CD14-positive monocyte (primary cell): Measurements from ENCODE around the gene NXPH2. TPM values are rescaled to one million over a fixed set of nuclear protein-coding genes. Genes with fewer than 3 reads are reported as not detected.

Experiments used
- DNase-seq, 3 donors: peaks; one replicate each; pipeline ENCODE4 v3.0.0-alpha.2; 2011 to 2022
- H2AFZ ChIP-seq: 2 replicates; pipeline ENCODE4 v1.6.0; 2012; ENCODE audit warnings: mild to moderate bottlenecking, low read depth, low read length, inconsistent platforms; ENCODE audit not compliant: insufficient read depth, poor library complexity, severe bottlenecking
- H3K27ac ChIP-seq, 2 donors: 1 replicate in 1 of 2; 2 replicates in 1 of 2; pipeline ENCODE4 v1.5.1; 2012 to 2013; ENCODE audit warnings: low read length in 2 of 2, control low read depth in 1 of 2, inconsistent platforms in 1 of 2, low read depth in 1 of 2, mild to moderate bottlenecking in 1 of 2
- H3K27me3 ChIP-seq, 2 donors: one replicate each; pipeline versions ENCODE4 v1.6.0 to v1.6.1; 2011 to 2013; ENCODE audit warnings: low read length in 2 of 2; ENCODE audit not compliant: control insufficient read depth in 2 of 2, insufficient read depth in 2 of 2
- H3K36me3 ChIP-seq, 2 donors: replicated peaks in 1 of 2; 1 replicate in 1 of 2; 2 replicates in 1 of 2; pipeline versions ENCODE4 v1.5.1 to v1.6.1; 2012 to 2013; ENCODE audit warnings: low read length in 2 of 2, control low read depth in 1 of 2, inconsistent platforms in 1 of 2, mild to moderate bottlenecking in 1 of 2; ENCODE audit not compliant: insufficient read depth in 2 of 2, control insufficient read depth in 1 of 2
- H3K4me1 ChIP-seq, 2 donors: 1 replicate in 1 of 2; 2 replicates in 1 of 2; pipeline versions ENCODE4 v1.5.1 to v1.6.1; 2012 to 2013; ENCODE audit warnings: low read length in 2 of 2, control low read depth in 1 of 2, inconsistent platforms in 1 of 2, mild to moderate bottlenecking in 1 of 2, moderate library complexity in 1 of 2; ENCODE audit not compliant: insufficient read depth in 2 of 2, control insufficient read depth in 1 of 2
- H3K4me2 ChIP-seq: replicated peaks from 2 replicates; pipeline ENCODE3; 2012; ENCODE audit warnings: low read length, moderate library complexity, mild to moderate bottlenecking; ENCODE audit not compliant: poor library complexity, severe bottlenecking; ENCODE audit errors: extremely low read depth
- H3K4me3 ChIP-seq, 3 experiments: fragments of 200-600 bp in 1 of 3; sonication (generic) in 1 of 3; replicated peaks in 1 of 3; 1 replicate in 2 of 3; 2 replicates in 1 of 3; pipeline ENCODE4 v1.5.1; 2011 to 2013; ENCODE audit warnings: low read length in 3 of 3, mild to moderate bottlenecking in 3 of 3, control low read depth in 2 of 3, low read depth in 2 of 3, inconsistent platforms in 1 of 3, moderate library complexity in 1 of 3
- H3K79me2 ChIP-seq: 2 replicates; pipeline ENCODE4 v1.6.0; 2012; ENCODE audit warnings: mild to moderate bottlenecking, control low read depth, inconsistent platforms, low read length, moderate library complexity; ENCODE audit not compliant: insufficient read depth
- H3K9ac ChIP-seq: 2 replicates; pipeline ENCODE4 v1.6.0; 2017; ENCODE audit warnings: low read length, mild to moderate bottlenecking; ENCODE audit not compliant: insufficient read depth, poor library complexity, severe bottlenecking
- H3K9me3 ChIP-seq, 2 donors: replicated peaks in 1 of 2; 1 replicate in 1 of 2; 2 replicates in 1 of 2; pipeline versions ENCODE4 v1.5.1 to v1.6.1; 2012 to 2013; ENCODE audit warnings: low read length in 2 of 2, control low read depth in 1 of 2; ENCODE audit not compliant: control insufficient read depth in 1 of 2, insufficient read depth in 1 of 2
- H4K20me1 ChIP-seq: 2 replicates; pipeline ENCODE4 v1.6.0; 2012; ENCODE audit warnings: mild to moderate bottlenecking, low read length, control low read depth, moderate library complexity; ENCODE audit not compliant: insufficient read depth
- H3K27ac Mint-ChIP-seq, 7 donors: one replicate each; pipeline ENCODE4 v1.8.0; 2020; ENCODE audit warnings: mild to moderate bottlenecking in 7 of 7, mixed read lengths in 7 of 7, moderate library complexity in 6 of 7, inconsistent platforms in 2 of 7
- H3K27me3 Mint-ChIP-seq, 3 donors: one replicate each; pipeline ENCODE4 v1.8.0; 2021 to 2022; ENCODE audit warnings: low read depth in 3 of 3, mild to moderate bottlenecking in 3 of 3, mixed read lengths in 3 of 3, moderate library complexity in 3 of 3, inconsistent platforms in 1 of 3
- H3K36me3 Mint-ChIP-seq, 2 donors: one replicate each; pipeline ENCODE4 v1.8.0; 2020; ENCODE audit warnings: mixed read lengths in 2 of 2, inconsistent platforms in 1 of 2, mild to moderate bottlenecking in 1 of 2
- H3K4me1 Mint-ChIP-seq: one replicate; pipeline ENCODE4 v1.8.0; 2020; ENCODE audit warnings: mild to moderate bottlenecking, mixed read lengths
- H3K4me3 Mint-ChIP-seq, 2 donors: one replicate each; pipeline ENCODE4 v1.8.0; 2020; ENCODE audit warnings: mild to moderate bottlenecking in 2 of 2, mixed read lengths in 2 of 2, moderate library complexity in 1 of 2
- H3K9me3 Mint-ChIP-seq, 7 donors: one replicate each; pipeline ENCODE4 v1.8.0; 2020 to 2022; ENCODE audit warnings: mixed read lengths in 7 of 7, mild to moderate bottlenecking in 6 of 7, moderate library complexity in 6 of 7, inconsistent platforms in 2 of 7
- WGBS: methylation state at CpG from one replicate; pipeline ENCODE4 v1.1.5; 2013; ENCODE audit warnings: missing lambda C conversion rate; ENCODE audit not compliant: insufficient coverage; 5-methylcytosine and 5-hydroxymethylcytosine counted together
- intact Hi-C, 2 donors: fragments of 100-400 bp; cut with micrococcal nuclease; formaldehyde crosslinking; loops; one replicate each; pipeline versions ENCODE4 v1.15.0 to v1.15.1; 2023
- polyA plus RNA-seq, 3 donors: library from polyadenylated mRNA; depleted of rRNA in 1 of 3; unstranded in 2 of 3; stranded (reverse) in 1 of 3; fragments of 300-500 nt in 2 of 3; fragments of >200 nt in 1 of 3; fragmentation: Illumina TruSeq in 2 of 3; gene quantifications; 1 replicate in 2 of 3; 2 replicates in 1 of 3; pipeline ENCODE4 v1.2.3, GENCODE V29; 2012 to 2021
- TF ChIP-seq, protein P1 (sequence below): fragments of 200-600 bp; IDR thresholded peaks from one replicate; pipeline ENCODE4 v1.8.0; 2022; ENCODE audit warnings: antibody characterized with exemption, mild to moderate bottlenecking

NXPH2 gene
- polyA plus RNA-seq, 3 donors = not detected

DNA sequence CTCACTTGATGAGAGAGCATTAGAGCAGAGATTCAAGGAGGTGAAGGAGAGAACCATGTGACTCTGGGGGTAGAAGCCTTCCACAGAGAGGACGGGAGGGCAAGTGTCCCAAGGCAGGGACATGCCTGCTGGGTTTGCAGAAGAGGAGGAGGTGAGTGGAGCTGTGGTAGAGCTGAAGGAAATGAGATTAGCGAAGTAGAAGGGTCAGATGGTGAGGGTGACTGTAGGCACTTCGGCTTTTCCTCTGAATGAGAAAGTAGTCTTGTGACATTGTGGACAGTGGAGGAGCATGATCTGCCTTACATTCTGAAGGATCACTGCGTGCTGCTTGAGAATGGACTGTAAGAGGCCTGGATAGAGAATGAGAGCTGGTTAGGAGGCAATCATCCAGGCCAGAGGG lies 126.0 kb downstream of the NXPH2 start:
- intact Hi-C loops = no loop called here
- Mint-ChIP-seq H3K4me1 (peaks cover 5% of the 10 kb centered on the region), H3K27me3 (peaks cover 0 to 3% (median 2%) of the 10 kb centered on the region in 3 donors), H3K27ac (no peak overlapping the region), H3K36me3 (no peaks in the 10 kb centered on the region), H3K4me3 (no peak overlapping the region), H3K9me3 (peaks cover 0 to 18% (median 3%) of the 10 kb centered on the region in 7 donors)
- Histone ChIP-seq H3K4me3 (no peak overlapping the region), H2AFZ (no peak overlapping the region), H3K79me2 (no peaks in the 10 kb centered on the region), H3K27ac (no peak overlapping the region), H3K36me3 (no peaks in the 10 kb centered on the region), H3K9me3 (no peaks in the 10 kb centered on the region), H3K9ac (no peak overlapping the region), H4K20me1 (no peaks in the 10 kb centered on the region), H3K27me3 (no peaks in the 10 kb centered on the region), H3K4me2 (no peak overlapping the region), H3K4me1 (no peaks in the 10 kb centered on the region)
- WGBS = 49% methylated on average over 4 of the region's 4 CpGs
- DNase-seq = no peak
- TF ChIP-seq, protein P1, sequence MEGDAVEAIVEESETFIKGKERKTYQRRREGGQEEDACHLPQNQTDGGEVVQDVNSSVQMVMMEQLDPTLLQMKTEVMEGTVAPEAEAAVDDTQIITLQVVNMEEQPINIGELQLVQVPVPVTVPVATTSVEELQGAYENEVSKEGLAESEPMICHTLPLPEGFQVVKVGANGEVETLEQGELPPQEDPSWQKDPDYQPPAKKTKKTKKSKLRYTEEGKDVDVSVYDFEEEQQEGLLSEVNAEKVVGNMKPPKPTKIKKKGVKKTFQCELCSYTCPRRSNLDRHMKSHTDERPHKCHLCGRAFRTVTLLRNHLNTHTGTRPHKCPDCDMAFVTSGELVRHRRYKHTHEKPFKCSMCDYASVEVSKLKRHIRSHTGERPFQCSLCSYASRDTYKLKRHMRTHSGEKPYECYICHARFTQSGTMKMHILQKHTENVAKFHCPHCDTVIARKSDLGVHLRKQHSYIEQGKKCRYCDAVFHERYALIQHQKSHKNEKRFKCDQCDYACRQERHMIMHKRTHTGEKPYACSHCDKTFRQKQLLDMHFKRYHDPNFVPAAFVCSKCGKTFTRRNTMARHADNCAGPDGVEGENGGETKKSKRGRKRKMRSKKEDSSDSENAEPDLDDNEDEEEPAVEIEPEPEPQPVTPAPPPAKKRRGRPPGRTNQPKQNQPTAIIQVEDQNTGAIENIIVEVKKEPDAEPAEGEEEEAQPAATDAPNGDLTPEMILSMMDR = no peak

- Histone ChIP-seq H3K9me3 (no peaks in the 10 kb centered on the region), H4K20me1 (no peaks in the 10 kb centered on the region), H3K36me3 (no peaks in the 10 kb centered on the region), H3K4me1 (no peaks in the 10 kb centered on the region), H3K27ac (no peak overlapping the region), H3K4me2 (no peak overlapping the region), H2AFZ (no peak overlapping the region), H3K9ac (no peak overlapping the region), H3K4me3 (no peak overlapping the region), H3K27me3 (no peaks in the 10 kb centered on the region), H3K79me2 (no peaks in the 10 kb centered on the region)
- WGBS = 46% methylated on average over 2 of the region's 5 CpGs
- intact Hi-C loops = no loop called here
- TF ChIP-seq, protein P1 = no peak
- Mint-ChIP-seq H3K4me3 (no peak overlapping the region), H3K36me3 (no peaks in the 10 kb centered on the region), H3K4me1 (peaks cover 5% of the 10 kb centered on the region), H3K27me3 (peaks cover 0 to 2% (median 1%) of the 10 kb centered on the region in 3 donors), H3K27ac (no peak overlapping the region), H3K9me3 (peaks cover 0 to 12% (median 3%) of the 10 kb centered on the region in 7 donors)
- DNase-seq = no peak
Observed at GRCh38 chr2:138652378-138652777, 127.8 kb downstream of the NXPH2 start.
